ENCODE results near the gene ADGRB3.

Gene ADGRB3

DNA sequence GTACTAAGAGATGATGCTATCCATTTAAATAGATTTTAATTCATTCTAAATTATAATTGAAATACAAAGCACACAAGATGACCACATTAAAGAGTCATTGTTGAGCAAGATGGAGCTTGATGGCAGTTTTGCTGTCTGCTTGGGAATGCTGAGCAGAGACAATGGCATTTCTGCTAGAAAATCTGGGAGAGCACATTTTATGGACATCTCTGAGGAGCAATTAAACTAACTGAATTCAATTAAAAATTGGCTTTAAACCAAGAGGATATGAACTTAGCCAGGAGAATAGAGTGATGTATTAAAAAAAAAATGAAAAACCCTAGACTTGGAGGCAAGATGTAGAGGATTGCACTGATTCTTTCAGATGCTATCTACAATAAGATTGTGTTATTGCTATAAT, 19.1 kb upstream of the ADGRB3 start:
- no peaks in the 10 kb centered on the region for H3K36me3 ChIP-seq (ENCODE audit: insufficient read depth, low read length)
- no peak overlapping the region for H3K4me3 ChIP-seq (ENCODE audit: low read depth, low read length, poor library complexity, severe bottlenecking)
- TF ChIP-seq CTCF (IDR thresholded peaks at IDR 0.05; ENCODE audit: low read length) (no peak), EZH2 (IDR thresholded peaks at IDR 0.05; ENCODE audit: borderline replicate concordance, low read length) (no peak)
- no peaks in the 10 kb centered on the region for H3K9me2 ChIP-seq (ENCODE audit: low read depth, low read length)
- H3F3A ChIP-seq (ENCODE audit: insufficient read depth, low read length), result no peaks in the 10 kb centered on the region
- H3K4me2 ChIP-seq (ENCODE audit: low read length), result no peak overlapping the region
- H2AFZ ChIP-seq (ENCODE audit: low read length), result no peak overlapping the region
- no peaks in the 10 kb centered on the region for H3K9me3 ChIP-seq (ENCODE audit: low read length)
- H3K9ac ChIP-seq (ENCODE audit: low read length), result no peak overlapping the region
- no peaks in the 10 kb centered on the region for H3K4me1 ChIP-seq (ENCODE audit: insufficient read depth, low read length, severe bottlenecking)
- no peaks in the 10 kb centered on the region for H3K27me3 ChIP-seq (ENCODE audit: insufficient read depth, low read length)
- H3K79me2 ChIP-seq (ENCODE audit: insufficient read depth, low read length), result no peaks in the 10 kb centered on the region
- H4K20me1 ChIP-seq (ENCODE audit: insufficient read depth, low read length), result no peaks in the 10 kb centered on the region
- H3K27ac ChIP-seq (ENCODE audit: low read depth, low read length, poor library complexity, severe bottlenecking), result no peak overlapping the region

- Histone ChIP-seq H3K79me2 (ENCODE audit: insufficient read depth, low read length) (no peaks in the 10 kb centered on the region), H3K4me2 (ENCODE audit: low read length) (no peak overlapping the region), H4K20me1 (ENCODE audit: insufficient read depth, low read length) (no peaks in the 10 kb centered on the region), H3K9me3 (ENCODE audit: low read length) (no peaks in the 10 kb centered on the region), H2AFZ (ENCODE audit: low read length) (no peak overlapping the region), H3K27me3 (ENCODE audit: insufficient read depth, low read length) (no peaks in the 10 kb centered on the region), H3K36me3 (ENCODE audit: insufficient read depth, low read length) (no peaks in the 10 kb centered on the region), H3F3A (ENCODE audit: insufficient read depth, low read length) (no peaks in the 10 kb centered on the region), H3K27ac (ENCODE audit: low read depth, low read length, poor library complexity, severe bottlenecking) (no peak overlapping the region), H3K9ac (ENCODE audit: low read length) (no peak overlapping the region), H3K4me1 (ENCODE audit: insufficient read depth, low read length, severe bottlenecking) (no peaks in the 10 kb centered on the region), H3K4me3 (ENCODE audit: low read depth, low read length, poor library complexity, severe bottlenecking) (no peak overlapping the region), H3K9me2 (ENCODE audit: low read depth, low read length) (no peaks in the 10 kb centered on the region)
- TF ChIP-seq EZH2 (IDR thresholded peaks at IDR 0.05; ENCODE audit: borderline replicate concordance, low read length) (no peak), CTCF (IDR thresholded peaks at IDR 0.05; ENCODE audit: low read length) (no peak)
Measured at GRCh38 chr6:68625998-68626397, 9.1 kb upstream of the ADGRB3 start.

- no peak overlapping the region for H3K27ac ChIP-seq (ENCODE audit: low read depth, low read length, poor library complexity, severe bottlenecking)
Measured at GRCh38 chr6:68628161-68628560, 6.9 kb upstream of the ADGRB3 start.

More at GRCh38 chr6:68628161-68628560, 6.9 kb upstream of the ADGRB3 start:
- Histone ChIP-seq H3K4me3 (ENCODE audit: low read depth, low read length, poor library complexity, severe bottlenecking) (no peak overlapping the region), H3K9me3 (ENCODE audit: low read length) (no peaks in the 10 kb centered on the region), H3F3A (ENCODE audit: insufficient read depth, low read length) (no peaks in the 10 kb centered on the region), H2AFZ (ENCODE audit: low read length) (no peak overlapping the region), H3K4me1 (ENCODE audit: insufficient read depth, low read length, severe bottlenecking) (no peaks in the 10 kb centered on the region), H3K36me3 (ENCODE audit: insufficient read depth, low read length) (no peaks in the 10 kb centered on the region), H3K79me2 (ENCODE audit: insufficient read depth, low read length) (no peaks in the 10 kb centered on the region), H4K20me1 (ENCODE audit: insufficient read depth, low read length) (no peaks in the 10 kb centered on the region), H3K27me3 (ENCODE audit: insufficient read depth, low read length) (no peaks in the 10 kb centered on the region), H3K9me2 (ENCODE audit: low read depth, low read length) (no peaks in the 10 kb centered on the region), H3K4me2 (ENCODE audit: low read length) (no peak overlapping the region), H3K9ac (ENCODE audit: low read length) (no peak overlapping the region)
- no peak for TF ChIP-seq CTCF (IDR thresholded peaks at IDR 0.05; ENCODE audit: low read length)
- TF ChIP-seq EZH2 (IDR thresholded peaks at IDR 0.05; ENCODE audit: borderline replicate concordance, low read length), result no peak
